Left cardiac atrium (tissue), 4 donors: ENCODE data around the gene TCF15. TPM values are rescaled to one million over a fixed set of nuclear protein-coding genes. Genes with fewer than 3 reads are reported as not detected.
"Not testable (repeated sequence)": the region's sequence is repeated elsewhere in the genome, so short reads cannot be mapped to it uniquely, and the experiment has no call there.

Experiments
- ATAC-seq, 2 donors: fragments of 200-7000 bp; cut with Tn5 transposase; one replicate each; pipeline ENCODE4 v1.9.1; 2020; ENCODE audit warnings: mild to moderate bottlenecking in 2 of 2, moderate library complexity in 2 of 2
- DNase-seq: peaks from one replicate; pipeline ENCODE4 v3.0.0-alpha.2; 2020
- intact Hi-C, 2 donors: fragments of 100-400 bp; cut with DNase I; formaldehyde crosslinking; loops; one replicate each; pipeline versions ENCODE4 v1.14.1 to v1.15.1; 2022 to 2023
- total RNA-seq, 2 donors: library from RNA; stranded (reverse); fragmentation: NEBNext Ultra II Directional; extraction: Animal tissue kit (Norgen Biotek cat#: 25700); gene quantifications; one replicate each; pipeline ENCODE4 v1.2.1, GENCODE V29; 2021
- donor health status: DM: no; HTN: yes; CAD: no.
- donor health status: DM: no; HTN: yes; CAD: no; lungs with severe emphysema.
- donor health status: DM: yes; HTN: yes; CAD: no.
- donor health status: Dilated cardiomyopathy.

TCF15 gene
- total RNA-seq, 2 donors from 2014 or later: 7.3 to 10.3 TPM

- ATAC-seq (peak; percentile 70 to 75), DNase-seq (peak; percentile 74)
- intact Hi-C loops: loop anchor here (2.0 to 5.0 kb wide), 2 partner anchors 83 kb away; no protein-coding TSS in a partner anchor
Measured at GRCh38 chr20:645318-646106, 35.4 kb upstream of the TCF15 start.

DNA sequence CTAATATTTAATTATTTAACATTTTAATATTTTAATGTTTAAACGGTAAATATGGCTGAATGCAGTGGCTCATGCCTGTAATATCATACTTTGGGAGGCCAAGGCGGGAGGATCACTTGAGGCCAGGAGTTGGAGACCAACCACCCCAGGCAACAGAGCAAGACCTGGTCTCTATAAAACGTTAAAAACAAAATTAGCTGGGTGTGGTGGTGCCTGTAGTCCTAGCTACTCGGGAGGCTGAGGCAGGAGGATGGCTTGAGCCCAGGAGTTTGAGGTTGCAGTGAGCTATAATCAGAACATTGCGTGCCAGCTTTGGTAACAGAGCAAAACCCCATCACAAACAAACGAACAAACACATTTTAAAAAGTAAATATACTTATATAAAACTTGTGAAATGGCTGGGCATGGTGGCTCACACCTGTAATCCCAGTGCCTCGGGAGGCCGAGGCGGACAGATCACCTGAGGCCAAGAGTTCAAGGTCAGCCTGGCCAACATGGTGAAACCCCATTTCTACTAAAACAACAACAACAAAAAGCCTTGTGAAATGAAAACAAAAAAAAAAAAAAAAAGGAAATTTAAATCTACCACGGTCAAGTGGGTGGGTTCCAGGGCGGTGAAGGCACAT, 34.7 kb upstream of the TCF15 start:
- DNase-seq (no peak), ATAC-seq (no peak)
- intact Hi-C loops: loop anchor here (2.0 to 5.0 kb wide), 2 partner anchors 82 to 83 kb away; no protein-coding TSS in a partner anchor

DNA sequence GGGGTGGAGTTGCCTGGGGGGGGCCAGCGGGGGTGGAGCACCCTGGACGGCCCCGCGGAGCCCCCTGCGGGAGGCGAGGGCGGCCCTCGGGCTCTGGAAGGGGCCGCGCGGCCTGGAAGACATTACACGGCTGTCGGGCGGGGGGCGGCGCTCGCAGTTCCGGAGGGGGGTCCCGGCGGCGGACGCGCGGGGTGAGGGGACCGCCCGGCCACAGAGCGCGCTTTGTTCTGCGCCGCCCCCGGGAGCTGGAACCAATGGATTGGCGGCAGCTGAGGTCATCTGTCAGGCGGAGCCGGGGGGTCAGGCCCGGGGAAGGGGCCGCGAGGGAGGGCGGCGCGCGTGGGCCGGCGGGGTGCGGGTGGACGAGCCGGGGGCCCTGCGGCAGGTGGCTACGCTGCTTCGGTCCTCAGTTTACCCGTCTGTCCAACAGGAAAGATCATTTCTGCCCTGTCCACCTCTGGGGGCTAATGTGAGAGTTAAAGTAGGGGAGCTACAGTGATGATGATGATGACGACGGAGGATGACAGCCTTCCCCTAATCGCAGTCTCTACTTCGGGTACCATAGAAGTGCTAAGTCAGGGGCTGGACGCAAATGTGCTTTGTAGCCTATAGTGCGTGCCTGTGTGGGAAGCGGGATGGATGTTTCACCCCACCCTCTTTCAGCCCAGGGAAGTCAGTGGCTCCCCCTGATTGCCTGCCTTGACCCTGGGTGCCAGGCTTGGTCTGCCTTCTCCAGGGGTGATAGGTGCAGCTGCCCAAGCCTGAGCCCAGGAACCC, 32.5 kb upstream of the TCF15 start:
- intact Hi-C loops: no loop called here
- DNase-seq (peak; percentile 48), ATAC-seq (peak; percentile 56 to 61)

DNA sequence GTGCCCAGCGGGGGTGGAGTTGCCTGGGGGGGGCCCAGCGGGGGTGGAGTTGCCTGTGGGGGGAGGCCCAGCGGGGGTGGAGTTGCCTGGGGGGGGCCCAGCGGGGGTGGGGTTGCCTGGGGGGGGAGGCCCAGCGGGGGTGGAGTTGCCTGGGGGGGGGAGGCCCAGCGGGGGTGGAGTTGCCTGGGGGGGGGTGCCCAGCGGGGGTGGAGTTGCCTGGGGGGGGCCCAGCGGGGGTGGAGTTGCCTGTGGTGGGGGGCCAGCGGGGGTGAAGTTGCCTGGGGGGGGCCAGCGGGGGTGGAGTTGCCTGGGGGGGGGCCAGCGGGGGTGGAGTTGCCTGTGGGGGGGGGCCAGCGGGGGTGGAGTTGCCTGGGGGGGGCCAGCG, 31.9 kb upstream of the TCF15 start:
- intact Hi-C loops, ATAC-seq, DNase-seq: not testable (repeated sequence)

DNA sequence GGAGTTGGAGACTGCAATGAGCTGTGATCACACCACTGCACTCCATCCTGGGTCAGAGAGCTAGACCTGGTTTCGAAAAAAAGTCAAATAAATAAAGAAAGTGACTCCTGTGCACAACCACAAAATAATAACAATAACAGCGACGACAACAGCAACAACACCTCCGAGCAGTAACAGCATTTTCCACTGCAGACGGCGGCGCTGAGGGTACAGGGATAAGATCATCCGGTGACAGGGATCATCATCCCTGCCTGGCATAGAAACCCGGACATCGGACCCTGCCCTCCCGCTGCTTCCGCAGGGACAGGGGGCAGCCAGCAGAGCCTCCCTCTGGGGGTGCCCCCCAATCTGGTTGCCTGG, 31.4 kb upstream of the TCF15 start:
- no peak for DNase-seq
- no peak for ATAC-seq
- intact Hi-C loops: no loop called here

- ATAC-seq (no peak), DNase-seq (no peak)
- intact Hi-C loops: no loop called here
Measured at GRCh38 chr20:640674-641515, 30.8 kb upstream of the TCF15 start.

DNA sequence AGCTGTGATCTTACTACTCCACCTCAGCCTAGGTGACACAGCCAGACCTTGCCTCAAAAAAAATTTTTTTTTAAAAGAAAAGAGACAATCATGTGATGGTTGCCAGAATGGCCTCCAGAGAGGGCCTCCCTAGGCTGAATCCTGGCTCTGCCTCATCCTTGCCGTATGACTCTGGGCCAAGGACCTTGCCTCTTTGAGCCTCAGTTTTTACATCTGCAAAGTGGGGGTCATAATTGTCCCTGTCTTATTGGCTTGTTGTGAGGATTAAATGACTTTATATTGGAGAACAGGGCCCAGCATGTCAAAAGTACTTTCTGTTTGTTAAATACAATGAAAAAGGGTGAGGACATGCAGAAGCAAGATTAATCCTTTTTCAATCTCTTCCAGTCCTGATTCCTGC, 28.5 kb upstream of the TCF15 start:
- DNase-seq: no peak
- no peak for ATAC-seq
- intact Hi-C loops: no loop called here

DNA sequence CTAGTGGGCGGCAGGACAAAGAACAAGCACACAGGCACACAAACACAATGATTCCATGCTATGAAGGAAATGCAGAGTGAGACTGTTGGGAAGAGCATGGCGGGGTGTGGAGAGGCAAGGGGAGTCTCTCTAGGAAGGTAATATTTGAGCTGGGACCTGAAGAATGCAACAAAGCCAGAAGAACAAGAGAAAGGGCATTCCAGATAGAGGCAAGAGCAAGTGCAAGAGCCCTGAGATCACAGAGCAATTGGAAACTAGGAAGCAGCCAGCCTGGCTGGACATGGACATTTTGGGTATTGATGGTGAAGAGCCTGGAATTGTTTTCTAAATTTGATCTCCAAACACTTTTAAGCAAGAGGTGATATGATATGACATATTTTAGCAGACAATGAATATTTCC, 27.4 kb upstream of the TCF15 start:
- DNase-seq (no peak), ATAC-seq (no peak)
- intact Hi-C loops: no loop called here

- DNase-seq (no peak), ATAC-seq (no peak)
- intact Hi-C loops: no loop called here
Measured at GRCh38 chr20:635893-636338, 25.8 kb upstream of the TCF15 start.

GRCh38 chr20:635028-635892, 25.2 kb upstream of the TCF15 start:
- DNase-seq (no peak), ATAC-seq (no peak)
- intact Hi-C loops: no loop called here

DNA sequence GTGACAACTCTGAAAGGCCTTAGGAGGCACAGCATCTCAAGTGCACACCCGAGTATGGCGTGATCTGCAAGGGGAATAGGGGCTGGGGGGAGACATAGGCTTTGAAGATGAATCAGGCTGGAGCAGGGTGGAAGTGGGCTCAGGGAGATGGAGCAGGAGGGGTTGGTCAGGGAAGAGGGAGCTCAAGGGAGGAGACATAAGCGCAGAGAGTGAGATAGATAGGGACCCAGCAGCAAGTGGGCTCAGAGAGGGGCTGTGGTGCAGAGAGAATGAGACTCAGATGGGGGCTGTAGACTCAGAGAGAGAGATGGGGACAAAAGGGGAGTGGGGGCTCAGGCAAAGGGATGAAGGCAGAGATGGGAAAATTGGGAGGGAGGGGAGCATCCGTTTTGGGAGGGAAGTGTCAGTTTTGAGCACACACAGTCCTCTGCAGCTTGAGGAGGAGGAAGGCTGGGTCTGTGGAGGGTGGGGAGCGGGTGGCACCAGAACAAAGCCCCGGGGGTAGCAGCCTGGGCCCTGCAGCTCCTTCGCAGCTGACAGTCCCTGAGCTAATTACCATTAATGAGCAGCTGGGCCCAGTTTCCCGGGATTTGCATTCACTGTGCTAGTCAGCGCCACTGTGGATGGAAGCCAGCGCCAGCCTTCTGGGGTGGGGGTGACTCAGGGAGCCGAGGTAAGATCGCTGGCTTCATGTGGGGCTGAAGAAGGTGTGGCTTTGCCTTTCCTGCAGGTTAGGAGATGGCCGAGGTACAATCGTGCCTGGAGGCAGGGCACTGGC, 24.2 kb upstream of the TCF15 start:
- DNase-seq (no peak), ATAC-seq (no peak)
- intact Hi-C loops: no loop called here

DNA sequence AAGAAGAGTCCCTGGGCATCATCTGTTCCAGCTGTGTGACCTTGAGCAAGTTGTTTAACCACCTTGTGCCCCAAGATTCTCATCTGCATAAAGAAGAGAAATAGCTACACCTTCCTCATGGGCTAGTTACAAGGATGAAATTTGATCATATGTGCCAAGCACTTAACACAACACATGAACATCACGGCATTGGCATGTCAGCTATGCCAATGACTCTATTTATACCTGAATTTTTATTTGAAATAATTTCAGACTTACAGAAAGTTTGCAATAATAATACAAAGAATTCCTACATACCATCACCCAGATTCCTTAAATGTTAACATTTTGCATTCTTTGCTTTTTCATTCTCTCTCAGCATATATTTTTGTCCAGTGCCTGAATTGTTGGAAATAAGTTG, 21.0 kb upstream of the TCF15 start:
- no peak for ATAC-seq

DNA sequence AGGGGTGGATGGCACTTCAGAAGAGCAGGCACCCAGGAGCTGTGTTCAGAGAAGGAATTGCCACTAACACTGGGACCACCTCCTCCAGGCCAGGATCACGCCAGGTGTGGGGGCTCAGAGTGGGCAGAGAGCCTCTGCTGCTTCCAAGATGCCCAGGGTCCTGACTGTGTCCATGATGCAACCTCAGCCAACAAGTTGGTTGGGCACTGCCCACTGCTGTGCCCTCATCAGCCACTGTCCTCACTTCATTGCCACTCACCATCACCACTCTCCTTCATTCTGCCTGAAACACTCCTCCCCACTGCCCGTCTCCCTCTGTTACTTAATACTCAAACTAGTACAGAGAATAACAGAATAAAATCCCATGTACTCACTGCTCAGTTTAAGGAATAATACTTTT, 16.5 kb upstream of the TCF15 start:
- intact Hi-C loops: no loop called here
- DNase-seq (no peak), ATAC-seq (no peak)

More for the DNA sequence above, 21.0 kb upstream of the TCF15 start:
- intact Hi-C loops: no loop called here
- DNase-seq: no peak

- DNase-seq: no peak
- intact Hi-C loops: no loop called here
- peak; percentile 36 to 53 for ATAC-seq
Measured at GRCh38 chr20:625360-625932, 15.3 kb upstream of the TCF15 start.

DNA sequence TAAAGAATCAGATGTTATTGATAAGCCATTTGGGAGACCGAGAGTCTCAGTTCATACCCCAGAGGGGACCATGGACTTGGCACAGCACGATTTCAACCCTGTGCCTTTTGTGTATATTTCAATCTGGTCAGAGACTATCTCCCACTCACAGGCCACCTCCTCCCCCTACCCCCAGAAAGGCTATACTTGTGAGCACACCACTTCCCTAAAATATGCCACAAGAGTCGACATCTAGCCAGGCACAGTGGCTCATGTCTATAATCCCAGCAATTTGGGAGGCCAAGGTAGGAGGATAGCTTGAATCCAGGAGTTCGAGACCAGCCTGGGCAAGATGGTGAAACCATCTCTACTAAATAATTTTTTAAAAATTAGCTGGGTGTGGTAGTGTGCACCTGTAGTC, 13.6 kb upstream of the TCF15 start:
- intact Hi-C loops: no loop called here
- DNase-seq: no peak
- ATAC-seq: no peak

- intact Hi-C loops: no loop called here
- ATAC-seq (no peak), DNase-seq (no peak)
Measured at GRCh38 chr20:623021-623420, 12.9 kb upstream of the TCF15 start.

GRCh38 chr20:622161-622560, 12.1 kb upstream of the TCF15 start:
- intact Hi-C loops: no loop called here
- ATAC-seq: no peak
- DNase-seq: no peak
